ENCODE results near the gene URI1. TPM values are rescaled to one million over a fixed set of nuclear protein-coding genes. Genes with fewer than 3 reads are reported as not detected.

Gene URI1
- total and polyA plus RNA-seq, 7 donors: 20.8 to 69.2 (median 54.6) TPM

DNA sequence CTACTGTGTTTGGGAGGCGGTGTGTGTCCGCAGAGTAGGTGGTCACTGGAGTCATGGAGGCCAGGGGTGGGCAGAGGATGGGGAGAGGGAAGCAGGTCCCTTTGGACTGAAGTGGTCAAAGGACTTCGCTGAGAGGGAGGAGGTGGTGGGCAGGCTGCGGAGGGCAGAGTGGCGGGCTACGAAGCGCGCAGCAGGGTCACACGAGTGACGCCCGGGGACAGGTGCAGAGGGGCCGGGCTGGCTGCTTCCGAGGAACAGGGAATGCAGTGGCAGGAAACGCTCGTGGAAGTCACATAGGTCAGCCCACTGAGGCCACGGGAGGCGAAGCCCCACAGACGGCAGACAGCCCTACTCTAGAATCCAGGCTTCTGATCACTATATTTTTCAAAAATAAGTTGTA, 111.5 kb downstream of the URI1 start:
- WGBS, 2 donors: 90 to 95% methylated on average over 18 of the region's 18 CpGs
- no peak for DNase-seq
- intact Hi-C loops (cut with DNase I): no loop called here
- Histone ChIP-seq H3K4me1 (peaks cover 0 to 8% (median 0%) of the 10 kb centered on the region in 4 donors), H3K27ac (no peak overlapping the region), H3K36me3 (no peaks in the 10 kb centered on the region), H3K4me3 (no peak overlapping the region), H3K27me3 (no peaks in the 10 kb centered on the region), H3K9me3 (no peaks in the 10 kb centered on the region)
- TF ChIP-seq, protein P1, sequence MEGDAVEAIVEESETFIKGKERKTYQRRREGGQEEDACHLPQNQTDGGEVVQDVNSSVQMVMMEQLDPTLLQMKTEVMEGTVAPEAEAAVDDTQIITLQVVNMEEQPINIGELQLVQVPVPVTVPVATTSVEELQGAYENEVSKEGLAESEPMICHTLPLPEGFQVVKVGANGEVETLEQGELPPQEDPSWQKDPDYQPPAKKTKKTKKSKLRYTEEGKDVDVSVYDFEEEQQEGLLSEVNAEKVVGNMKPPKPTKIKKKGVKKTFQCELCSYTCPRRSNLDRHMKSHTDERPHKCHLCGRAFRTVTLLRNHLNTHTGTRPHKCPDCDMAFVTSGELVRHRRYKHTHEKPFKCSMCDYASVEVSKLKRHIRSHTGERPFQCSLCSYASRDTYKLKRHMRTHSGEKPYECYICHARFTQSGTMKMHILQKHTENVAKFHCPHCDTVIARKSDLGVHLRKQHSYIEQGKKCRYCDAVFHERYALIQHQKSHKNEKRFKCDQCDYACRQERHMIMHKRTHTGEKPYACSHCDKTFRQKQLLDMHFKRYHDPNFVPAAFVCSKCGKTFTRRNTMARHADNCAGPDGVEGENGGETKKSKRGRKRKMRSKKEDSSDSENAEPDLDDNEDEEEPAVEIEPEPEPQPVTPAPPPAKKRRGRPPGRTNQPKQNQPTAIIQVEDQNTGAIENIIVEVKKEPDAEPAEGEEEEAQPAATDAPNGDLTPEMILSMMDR (IDR thresholded peaks at IDR 0.05): no peak
- TF ChIP-seq POLR2A (IDR thresholded peaks at IDR 0.05) (no peak), EP300 (IDR thresholded peaks at IDR 0.05) (no peak), POLR2AphosphoS5 (IDR thresholded peaks at IDR 0.05) (no peak)

DNA sequence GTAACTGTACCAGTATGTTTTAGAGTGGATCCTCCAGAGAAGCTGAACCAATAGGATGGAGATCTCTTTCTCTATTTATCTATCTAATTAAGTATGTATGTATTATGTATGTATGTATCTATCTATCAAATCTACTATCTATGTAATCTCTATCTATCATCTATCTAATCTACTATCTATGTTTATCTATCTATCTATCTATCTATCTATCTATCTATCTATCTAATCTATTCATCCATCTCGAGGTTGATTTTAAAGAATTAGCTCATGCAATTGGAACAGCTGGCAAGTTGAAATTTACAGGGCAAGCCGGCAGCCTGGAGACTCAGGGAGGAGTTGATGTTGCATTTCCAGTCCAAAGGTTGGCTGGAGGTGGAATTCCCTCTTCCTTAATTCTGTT, 112.2 kb downstream of the URI1 start:
- intact Hi-C loops (cut with DNase I): no loop called here
- no peak overlapping the region for H3K27ac ChIP-seq
- H3K4me3 ChIP-seq: no peak overlapping the region
- TF ChIP-seq POLR2A (IDR thresholded peaks at IDR 0.05) (no peak), POLR2AphosphoS5 (IDR thresholded peaks at IDR 0.05) (no peak), EP300 (IDR thresholded peaks at IDR 0.05) (no peak)
- TF ChIP-seq, protein P1 (IDR thresholded peaks at IDR 0.05): no peak
- no peaks in the 10 kb centered on the region for H3K9me3 ChIP-seq
- H3K27me3 ChIP-seq: no peaks in the 10 kb centered on the region
- no peaks in the 10 kb centered on the region for H3K36me3 ChIP-seq
- DNase-seq: no peak
- H3K4me1 ChIP-seq: peaks cover 0 to 8% (median 0%) of the 10 kb centered on the region in 4 donors
- WGBS, 2 donors: 25 to 71% methylated on average over 2 of the region's 2 CpGs

DNA sequence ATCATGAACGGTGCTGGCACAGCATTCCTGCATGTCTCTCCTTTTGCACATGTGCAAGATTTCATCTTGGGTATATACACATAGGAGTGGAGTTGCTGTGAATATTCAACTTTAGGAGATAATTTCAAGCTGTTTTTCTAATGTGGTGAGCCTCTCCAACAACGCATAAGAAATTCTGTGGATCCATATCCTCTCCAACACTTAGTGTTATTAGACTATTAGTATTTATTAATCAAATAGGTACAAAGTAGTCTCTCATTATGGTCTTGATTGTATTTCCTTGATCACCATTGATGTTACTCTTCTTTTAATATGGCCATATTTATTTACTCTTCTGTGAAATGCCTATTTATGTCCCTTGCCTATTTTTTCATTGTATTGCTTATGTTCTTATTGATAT, 114.5 kb downstream of the URI1 start:
- H3K4me3 ChIP-seq: no peak overlapping the region
- H3K4me1 ChIP-seq: no peaks in the 10 kb centered on the region
- WGBS, 2 donors: 94 to 97% methylated on average over 2 of the region's 2 CpGs
- no peak overlapping the region for H3K27ac ChIP-seq
- TF ChIP-seq, protein P1 (IDR thresholded peaks at IDR 0.05): no peak
- TF ChIP-seq POLR2AphosphoS5 (IDR thresholded peaks at IDR 0.05) (no peak), EP300 (IDR thresholded peaks at IDR 0.05) (no peak), POLR2A (IDR thresholded peaks at IDR 0.05) (no peak)
- H3K9me3 ChIP-seq: no peaks in the 10 kb centered on the region
- H3K27me3 ChIP-seq: no peaks in the 10 kb centered on the region
- intact Hi-C loops (cut with DNase I): no loop called here
- no peak for DNase-seq
- no peaks in the 10 kb centered on the region for H3K36me3 ChIP-seq

DNA sequence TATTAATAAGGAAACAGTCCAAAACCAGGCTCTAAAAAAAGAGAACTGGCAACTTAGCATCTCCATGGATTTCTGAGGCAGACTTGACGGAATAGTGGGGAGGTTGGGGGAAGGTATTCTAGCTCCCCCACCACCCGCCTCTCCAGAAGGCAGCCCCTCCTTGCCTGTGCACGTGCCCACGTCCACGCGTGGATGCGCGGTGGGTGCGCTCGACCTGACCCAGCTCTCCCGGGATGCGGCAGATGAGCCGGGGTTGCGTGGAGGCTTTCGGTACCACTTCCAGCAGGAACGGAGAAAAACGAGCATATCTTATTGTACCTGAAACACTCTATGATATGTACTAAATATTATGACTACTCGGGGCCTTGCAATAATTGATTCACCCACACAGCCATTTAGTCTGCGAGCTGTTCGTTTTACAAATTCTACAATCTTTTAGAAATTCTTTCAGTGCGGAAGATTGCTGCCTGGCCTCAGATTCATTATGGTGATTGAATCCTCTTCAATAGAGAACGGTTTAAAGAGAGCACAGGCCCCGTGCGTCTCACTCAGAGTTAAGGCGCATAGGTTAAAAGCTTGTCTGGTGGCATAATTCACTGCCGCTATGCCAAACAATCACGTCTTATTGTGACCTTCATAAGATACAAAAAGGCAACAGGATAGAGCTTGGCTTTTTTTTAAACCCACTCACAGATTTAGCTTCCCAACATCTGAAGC, 117.9 kb downstream of the URI1 start:
- no peak for DNase-seq
- TF ChIP-seq EP300 (IDR thresholded peaks at IDR 0.05) (no peak), POLR2A (IDR thresholded peaks at IDR 0.05) (no peak), POLR2AphosphoS5 (IDR thresholded peaks at IDR 0.05) (no peak)
- TF ChIP-seq, protein P1 (IDR thresholded peaks at IDR 0.05): no peak
- Histone ChIP-seq H3K9me3 (no peaks in the 10 kb centered on the region), H3K27me3 (peaks cover 0 to 17% (median 10%) of the 10 kb centered on the region in 3 donors), H3K4me1 (no peaks in the 10 kb centered on the region), H3K4me3 (no peak overlapping the region), H3K36me3 (no peaks in the 10 kb centered on the region), H3K27ac (no peak overlapping the region)
- intact Hi-C loops (cut with DNase I): no loop called here
- WGBS, 2 donors: 91 to 93% methylated on average over 27 of the region's 27 CpGs

Data from sigmoid colon (tissue), 7 donors.